Neural cell (in vitro differentiated cells): ENCODE results near the gene PLXDC1. TPM values are rescaled to one million over a fixed set of nuclear protein-coding genes. Genes with fewer than 3 reads are reported as not detected.

ENCODE experiments used
- H2AFZ ChIP-seq: fragments of 200-600, 300-800 bp; sonication (generic), shearing (Covaris generic); 2 replicates; pipeline ENCODE4 v1.6.0; 2014; ENCODE audit warnings: low read depth, mild to moderate bottlenecking, antibody characterized with exemption, low read length, moderate library complexity
- H3F3A ChIP-seq: fragments of 200-600 bp; shearing (Covaris generic); 2 replicates; pipeline ENCODE4 v1.6.1; 2016; ENCODE audit warnings: mild to moderate bottlenecking, moderate library complexity, mixed read lengths, antibody characterized with exemption, low read length; ENCODE audit not compliant: insufficient read depth, poor library complexity, severe bottlenecking
- H3K27ac ChIP-seq: fragments of 200-600, 300-800 bp; sonication (generic), shearing (Covaris generic); 2 replicates; pipeline ENCODE4 v1.5.1; 2014; ENCODE audit warnings: mild to moderate bottlenecking, low read length, moderate library complexity
- H3K27me3 ChIP-seq: fragments of 300-800, 200-600 bp; sonication (generic), shearing (Covaris generic); 2 replicates; pipeline ENCODE4 v1.6.0; 2014; ENCODE audit warnings: mild to moderate bottlenecking, low read depth, low read length, moderate library complexity; ENCODE audit not compliant: insufficient read depth
- H3K36me3 ChIP-seq: fragments of 300-800, 200-600 bp; sonication (generic), shearing (Covaris generic); 2 replicates; pipeline ENCODE4 v1.5.1; 2014; ENCODE audit warnings: mild to moderate bottlenecking, antibody characterized with exemption, low read length, moderate library complexity; ENCODE audit not compliant: insufficient read depth
- H3K4me2 ChIP-seq: fragments of 300-800, 200-600 bp; sonication (generic), shearing (Covaris generic); 2 replicates; pipeline ENCODE4 v1.6.0; 2014; ENCODE audit warnings: mild to moderate bottlenecking, low read length
- H3K4me3 ChIP-seq: fragments of 300-800, 200-600 bp; sonication (generic), shearing (Covaris generic); 2 replicates; pipeline ENCODE4 v1.5.1; 2014; ENCODE audit warnings: mild to moderate bottlenecking, low read length, moderate library complexity
- H3K79me2 ChIP-seq: fragments of 200-600 bp; shearing (Covaris generic); replicated peaks from 2 replicates; pipeline ENCODE4 v1.6.0; 2014; ENCODE audit warnings: mild to moderate bottlenecking, low read length, moderate library complexity; ENCODE audit not compliant: insufficient read depth
- H3K9ac ChIP-seq: fragments of 300-800, 200-600 bp; sonication (generic), shearing (Covaris generic); 2 replicates; pipeline ENCODE4 v1.6.1; 2016; ENCODE audit warnings: mild to moderate bottlenecking, low read length, mixed read lengths
- H3K9me2 ChIP-seq: fragments of 200-600 bp; shearing (Covaris generic); 2 replicates; pipeline ENCODE4 v1.6.1; 2016; ENCODE audit warnings: mild to moderate bottlenecking, low read length, mixed read lengths; ENCODE audit not compliant: insufficient read depth
- H3K9me3 ChIP-seq: fragments of 200-600, 300-800 bp; sonication (generic), shearing (Covaris generic); 2 replicates; pipeline ENCODE4 v1.6.1; 2016; ENCODE audit warnings: mild to moderate bottlenecking, mixed run types, low read length, moderate library complexity, mixed read lengths
- H4K20me1 ChIP-seq: fragments of 200-600 bp; shearing (Covaris generic); 2 replicates; pipeline ENCODE4 v1.6.1; 2016; ENCODE audit warnings: mild to moderate bottlenecking, mixed run types; ENCODE audit not compliant: insufficient read depth
- CTCF ChIP-seq: fragments of 450-650 bp; IDR thresholded peaks from 2 replicates; pipeline ENCODE4 v1.5.1; 2014; ENCODE audit warnings: antibody characterized with exemption, mild to moderate bottlenecking, moderate library complexity; ENCODE audit not compliant: poor library complexity, severe bottlenecking
- EP300 ChIP-seq: fragments of 450-650 bp; conservative IDR thresholded peaks from 2 replicates; pipeline ENCODE4 v1.6.1; 2014; ENCODE audit warnings: antibody characterized with exemption, mild to moderate bottlenecking, moderate library complexity; ENCODE audit not compliant: poor library complexity, severe bottlenecking
- EZH2 ChIP-seq: fragments of 200-600, 300-800 bp; shearing (Covaris generic), sonication (generic); IDR thresholded peaks from 2 replicates; pipeline ENCODE4 v1.6.1; 2014; ENCODE audit warnings: antibody characterized with exemption, low read length, borderline replicate concordance, mild to moderate bottlenecking; ENCODE audit not compliant: insufficient read depth, poor library complexity, severe bottlenecking
- MXI1 ChIP-seq: fragments of 450-650 bp; conservative IDR thresholded peaks from 2 replicates; pipeline ENCODE4 v1.6.1; 2014; ENCODE audit warnings: antibody characterized with exemption, mild to moderate bottlenecking; ENCODE audit not compliant: poor library complexity, severe bottlenecking
- POLR2AphosphoS5 ChIP-seq: IDR thresholded peaks from 2 replicates; pipeline ENCODE4 v1.6.1; 2012
- RAD21 ChIP-seq: fragments of 450-650 bp; conservative IDR thresholded peaks from 2 replicates; pipeline ENCODE4 v1.6.1; 2014; ENCODE audit warnings: antibody characterized with exemption, mild to moderate bottlenecking, moderate library complexity
- REST ChIP-seq: IDR thresholded peaks from 2 replicates; pipeline ENCODE4 v1.6.1; 2012; ENCODE audit warnings: borderline replicate concordance
- SMC3 ChIP-seq: fragments of 450-650 bp; conservative IDR thresholded peaks from 2 replicates; pipeline ENCODE4 v1.6.1; 2014; ENCODE audit warnings: antibody characterized with exemption, mild to moderate bottlenecking, moderate library complexity; ENCODE audit not compliant: poor library complexity
- TAF1 ChIP-seq: IDR thresholded peaks from 2 replicates; pipeline ENCODE4 v1.6.1; 2012; ENCODE audit warnings: low read depth
- polyA plus RNA-seq: library from polyadenylated mRNA; depleted of rRNA; stranded (reverse); fragments of >200 nt; gene quantifications from 2 replicates; pipeline ENCODE4 v1.2.3, GENCODE V29; 2014

Gene PLXDC1
- polyA plus RNA-seq, 1 donor from 2014 or later: 10.0 TPM

GRCh38 chr17:39158623-39159022, 7.2 kb upstream of the PLXDC1 start:
- no peaks in the 10 kb centered on the region for H3F3A ChIP-seq
- H4K20me1 ChIP-seq: no peaks in the 10 kb centered on the region
- H3K27ac ChIP-seq: no peak overlapping the region
- H3K79me2 ChIP-seq: no peaks in the 10 kb centered on the region
- H3K9me3 ChIP-seq: no peaks in the 10 kb centered on the region
- no peak overlapping the region for H3K9ac ChIP-seq
- TF ChIP-seq POLR2AphosphoS5 (no peak), TAF1 (no peak), RAD21 (no peak), REST (no peak), EP300 (no peak), SMC3 (no peak), CTCF (no peak), EZH2 (no peak), MXI1 (no peak)
- no peaks in the 10 kb centered on the region for H3K9me2 ChIP-seq
- no peaks in the 10 kb centered on the region for H3K36me3 ChIP-seq
- H3K4me3 ChIP-seq: no peak overlapping the region
- H3K4me2 ChIP-seq: no peak overlapping the region
- no peak overlapping the region for H2AFZ ChIP-seq
- no peaks in the 10 kb centered on the region for H3K27me3 ChIP-seq

GRCh38 chr17:39156491-39156890, 5.1 kb upstream of the PLXDC1 start:
- no peaks in the 10 kb centered on the region for H3K27me3 ChIP-seq
- H2AFZ ChIP-seq: no peak overlapping the region
- no peaks in the 10 kb centered on the region for H3K79me2 ChIP-seq

More at GRCh38 chr17:39156491-39156890, 5.1 kb upstream of the PLXDC1 start:
- no peaks in the 10 kb centered on the region for H3K9me2 ChIP-seq
- H3K4me3 ChIP-seq: no peak overlapping the region
- no peaks in the 10 kb centered on the region for H3K36me3 ChIP-seq
- H3F3A ChIP-seq: no peaks in the 10 kb centered on the region
- no peak overlapping the region for H3K9ac ChIP-seq
- H3K9me3 ChIP-seq: no peaks in the 10 kb centered on the region
- no peak for TF ChIP-seq MXI1
- TF ChIP-seq SMC3: no peak
- TF ChIP-seq TAF1: no peak
- no peak for TF ChIP-seq RAD21
- TF ChIP-seq CTCF: no peak
- no peak for TF ChIP-seq EP300
- TF ChIP-seq REST: no peak
- TF ChIP-seq EZH2: no peak
- TF ChIP-seq POLR2AphosphoS5: no peak
- no peaks in the 10 kb centered on the region for H4K20me1 ChIP-seq
- H3K4me2 ChIP-seq: no peak overlapping the region
- no peak overlapping the region for H3K27ac ChIP-seq
